Hepatocyte (in vitro differentiated cells): ENCODE results near the gene CGB1. TPM values are rescaled to one million over a fixed set of nuclear protein-coding genes. Genes with fewer than 3 reads are reported as not detected.

Experiments
- DNase-seq: peaks from one replicate; pipeline ENCODE4 v3.0.0-alpha.2; 2016; ENCODE audit warnings: low spot score
- H2AFZ ChIP-seq: fragments of 200-600 bp; sonication (generic); 2 replicates; pipeline ENCODE4 v1.6.0; 2016; ENCODE audit warnings: antibody characterized with exemption, mild to moderate bottlenecking
- H3K27ac ChIP-seq: fragments of 200-600 bp; sonication (generic); 2 replicates; pipeline ENCODE4 v1.5.1; 2016; ENCODE audit warnings: mild to moderate bottlenecking
- H3K27me3 ChIP-seq: fragments of 200-600 bp; sonication (generic); 2 replicates; pipeline ENCODE4 v1.6.1; 2016
- H3K36me3 ChIP-seq: fragments of 200-600 bp; sonication (generic); replicated peaks from 2 replicates; pipeline ENCODE4 v1.5.1; 2016; ENCODE audit warnings: low read depth; ENCODE audit not compliant: insufficient read depth
- H3K4me1 ChIP-seq: fragments of 200-600 bp; sonication (generic); 2 replicates; pipeline ENCODE4 v1.5.1; 2016; ENCODE audit warnings: mild to moderate bottlenecking, moderate library complexity; ENCODE audit not compliant: insufficient read depth
- H3K4me2 ChIP-seq: fragments of 200-600 bp; sonication (generic); 2 replicates; pipeline ENCODE4 v1.6.0; 2016
- H3K4me3 ChIP-seq: fragments of 200-600 bp; sonication (generic); 2 replicates; pipeline ENCODE4 v1.5.1; 2016; ENCODE audit warnings: mild to moderate bottlenecking
- H3K79me2 ChIP-seq: fragments of 200-600 bp; sonication (generic); 2 replicates; pipeline ENCODE4 v1.6.0; 2017; ENCODE audit warnings: mild to moderate bottlenecking
- H3K9me2 ChIP-seq: fragments of 200-600 bp; sonication (generic); replicated peaks from 2 replicates; pipeline ENCODE4 v1.6.0; 2017; ENCODE audit warnings: mild to moderate bottlenecking; ENCODE audit not compliant: insufficient read depth
- H3K9me3 ChIP-seq: fragments of 200-600 bp; sonication (generic); 2 replicates; pipeline ENCODE4 v1.5.1; 2016; ENCODE audit warnings: low read depth, mild to moderate bottlenecking
- H4K20me1 ChIP-seq: fragments of 200-600 bp; sonication (generic); 2 replicates; pipeline ENCODE4 v1.6.0; 2016; ENCODE audit warnings: mild to moderate bottlenecking; ENCODE audit not compliant: insufficient read depth, poor library complexity, severe bottlenecking
- EZH2 ChIP-seq: fragments of 200-600 bp; sonication (generic); IDR thresholded peaks from 2 replicates; pipeline ENCODE4 v1.6.1; 2016; ENCODE audit warnings: antibody characterized with exemption, mild to moderate bottlenecking, borderline replicate concordance
- EZH2phosphoT487 ChIP-seq: fragments of 200-600 bp; sonication (generic); IDR thresholded peaks from one replicate; pipeline ENCODE4 v1.6.1; 2018; ENCODE audit warnings: antibody characterized with exemption, mild to moderate bottlenecking, low read depth, moderate library complexity; ENCODE audit not compliant: unreplicated experiment, severe bottlenecking
- WGBS: methylation state at CpG from one replicate; pipeline ENCODE4 v1.1.6; 2016; ENCODE audit warnings: low lambda C conversion rate; ENCODE audit errors: missing lambda C conversion rate; 5-methylcytosine and 5-hydroxymethylcytosine counted together
- polyA plus RNA-seq: library from polyadenylated mRNA; unstranded; fragments of >200 nt; fragmentation: Nextera tagmentation; extraction: Ambion mirVana; gene quantifications from 2 replicates; pipeline ENCODE4 v1.2.1, GENCODE V29; 2016
- total RNA-seq: library from RNA; depleted of rRNA; stranded (reverse); fragments of >200 nt; gene quantifications from 2 replicates; pipeline ENCODE4 v1.2.3, GENCODE V29; 2014
- TF ChIP-seq, protein P1 (sequence below): fragments of 200-600 bp; sonication (generic); IDR thresholded peaks from 2 replicates; pipeline ENCODE4 v1.5.1; 2016; ENCODE audit warnings: antibody characterized with exemption, mild to moderate bottlenecking; ENCODE audit not compliant: poor library complexity

Gene CGB1
- total and polyA plus RNA-seq, 2 experiments from 2014 or later, result 0.52 TPM; not detected in 1

DNA sequence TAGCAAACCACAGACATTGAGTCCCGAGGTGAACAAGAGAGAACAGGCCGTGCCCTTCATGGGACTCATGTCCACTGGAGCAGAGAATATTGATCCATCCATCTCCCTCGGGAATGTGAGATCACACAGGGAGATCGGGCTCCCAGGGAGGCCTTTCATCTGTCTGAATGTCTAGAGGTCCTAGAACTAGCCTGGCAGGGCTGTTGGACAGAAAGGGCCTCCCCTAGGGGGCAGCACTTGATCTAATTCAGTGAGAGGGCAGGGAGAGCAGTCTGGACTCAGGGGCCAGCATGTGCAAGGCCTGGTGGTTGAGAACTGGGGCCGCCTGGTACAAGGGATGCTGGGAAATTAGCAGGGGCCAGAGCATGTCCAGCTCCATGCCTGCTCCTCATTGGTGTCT, 38.7 kb downstream of the CGB1 start:
- Histone ChIP-seq H3K36me3 (no peaks in the 10 kb centered on the region), H3K27ac (no peak overlapping the region), H4K20me1 (no peaks in the 10 kb centered on the region), H3K79me2 (peaks cover 43% of the 10 kb centered on the region), H3K4me1 (peaks cover 7% of the 10 kb centered on the region), H2AFZ (no peak overlapping the region), H3K4me3 (no peak overlapping the region), H3K4me2 (no peak overlapping the region), H3K9me3 (no peaks in the 10 kb centered on the region), H3K9me2 (no peaks in the 10 kb centered on the region), H3K27me3 (no peaks in the 10 kb centered on the region)
- TF ChIP-seq, protein P1, sequence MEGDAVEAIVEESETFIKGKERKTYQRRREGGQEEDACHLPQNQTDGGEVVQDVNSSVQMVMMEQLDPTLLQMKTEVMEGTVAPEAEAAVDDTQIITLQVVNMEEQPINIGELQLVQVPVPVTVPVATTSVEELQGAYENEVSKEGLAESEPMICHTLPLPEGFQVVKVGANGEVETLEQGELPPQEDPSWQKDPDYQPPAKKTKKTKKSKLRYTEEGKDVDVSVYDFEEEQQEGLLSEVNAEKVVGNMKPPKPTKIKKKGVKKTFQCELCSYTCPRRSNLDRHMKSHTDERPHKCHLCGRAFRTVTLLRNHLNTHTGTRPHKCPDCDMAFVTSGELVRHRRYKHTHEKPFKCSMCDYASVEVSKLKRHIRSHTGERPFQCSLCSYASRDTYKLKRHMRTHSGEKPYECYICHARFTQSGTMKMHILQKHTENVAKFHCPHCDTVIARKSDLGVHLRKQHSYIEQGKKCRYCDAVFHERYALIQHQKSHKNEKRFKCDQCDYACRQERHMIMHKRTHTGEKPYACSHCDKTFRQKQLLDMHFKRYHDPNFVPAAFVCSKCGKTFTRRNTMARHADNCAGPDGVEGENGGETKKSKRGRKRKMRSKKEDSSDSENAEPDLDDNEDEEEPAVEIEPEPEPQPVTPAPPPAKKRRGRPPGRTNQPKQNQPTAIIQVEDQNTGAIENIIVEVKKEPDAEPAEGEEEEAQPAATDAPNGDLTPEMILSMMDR, result peak; percentile 32
- no peak for TF ChIP-seq EZH2
- 70% methylated on average over 5 of the region's 5 CpGs for WGBS
- peak; percentile 74 for DNase-seq

DNA sequence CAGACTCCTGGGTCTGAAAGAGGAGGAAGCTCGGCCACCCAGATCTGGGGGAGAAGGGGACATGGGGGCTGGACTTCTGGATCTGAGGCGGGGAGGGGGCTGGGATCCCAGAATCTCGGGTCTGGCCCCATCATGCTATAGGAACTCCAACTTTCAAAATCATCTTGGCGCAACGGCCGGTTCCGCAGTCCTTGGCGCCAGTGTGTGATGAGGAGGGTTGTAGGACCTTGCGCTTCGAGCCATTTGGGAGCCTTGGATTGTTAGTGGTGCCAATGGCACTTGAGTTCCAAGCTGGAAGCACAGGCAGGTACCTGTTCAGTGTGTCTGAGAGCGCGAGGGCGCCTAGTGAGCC, 42.7 kb downstream of the CGB1 start:
- 6% methylated on average over 11 of the region's 13 CpGs for WGBS

DNA sequence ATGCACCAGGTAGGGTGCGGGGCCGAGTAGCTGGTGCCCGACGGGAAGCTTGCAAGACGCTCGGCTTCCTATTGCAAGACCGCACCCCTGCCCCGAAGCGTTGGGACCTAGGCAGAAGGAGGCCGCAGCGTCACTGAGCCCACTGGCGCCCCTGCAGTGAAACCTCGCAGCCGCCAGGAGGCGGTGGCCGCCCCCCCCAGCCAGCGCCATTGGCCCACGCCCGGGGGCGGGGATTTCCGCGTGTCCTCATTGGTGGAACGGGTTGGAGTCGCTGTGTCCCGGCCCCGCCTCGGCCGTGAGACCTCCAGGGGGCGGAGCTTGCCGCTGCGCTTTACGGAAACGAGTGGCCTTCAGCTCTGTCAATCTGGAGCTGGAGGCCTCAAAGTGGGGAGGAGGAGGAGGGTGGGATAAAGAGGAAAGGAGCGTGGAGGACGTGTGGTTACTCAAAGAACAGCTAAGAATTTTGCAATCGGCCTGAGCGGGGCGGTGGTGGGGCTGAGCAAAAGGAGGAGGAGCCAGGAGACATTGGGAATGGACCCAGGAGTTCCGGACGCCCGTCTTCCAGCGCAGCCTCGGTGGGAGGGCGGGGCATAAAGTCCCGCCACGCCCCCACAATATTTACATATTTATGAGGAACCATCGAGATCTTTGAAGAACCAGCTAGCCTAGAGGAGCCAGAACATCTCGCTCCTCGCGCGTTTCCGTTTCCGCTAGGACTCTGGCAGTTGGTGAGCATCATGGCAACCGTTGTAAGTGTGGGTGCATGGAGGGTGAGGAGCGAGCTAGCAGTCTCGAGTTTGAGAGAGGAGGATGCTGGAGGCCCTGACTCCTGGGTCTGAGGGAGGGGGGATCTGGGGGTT, 43.3 kb downstream of the CGB1 start, which contains the start of the genes GYS1 and RUVBL2:
Gene GYS1, minus strand, starts transcription at position 135 of the 860 bp plus-strand sequence. CDS start 197 bp downstream, outside the sequence.
Gene RUVBL2, plus strand, starts transcription at position 713 of the 860 bp plus-strand sequence. Its CDS starts 25 bp downstream, at position 738.
- Histone ChIP-seq H3K79me2 (peaks cover 72% of the 10 kb centered on the region), H3K27me3 (no peaks in the 10 kb centered on the region), H3K27ac (peak within 1 kb of the TSS; percentile 94), H2AFZ (peak within 1 kb of the TSS; percentile 17), H3K9me3 (no peaks in the 10 kb centered on the region), H3K4me3 (peak within 1 kb of the TSS; percentile 47), H3K9me2 (no peaks in the 10 kb centered on the region), H3K36me3 (no peaks in the 10 kb centered on the region), H3K4me2 (peak within 1 kb of the TSS; percentile 94), H4K20me1 (peaks cover 4% of the 10 kb centered on the region), H3K4me1 (peaks cover 18% of the 10 kb centered on the region)
- TF ChIP-seq, protein P1, result peak; percentile 95
- TF ChIP-seq EZH2 (no peak), EZH2phosphoT487 (no peak)
- 1% methylated on average over 55 of the region's 56 CpGs for WGBS
- peak; percentile 100 for DNase-seq

More for the DNA sequence above, 42.7 kb downstream of the CGB1 start:
- Histone ChIP-seq H3K4me3 (peak overlapping the region; percentile 27), H2AFZ (peak overlapping the region; percentile 17), H4K20me1 (peaks cover 4% of the 10 kb centered on the region), H3K27me3 (no peaks in the 10 kb centered on the region), H3K9me3 (no peaks in the 10 kb centered on the region), H3K79me2 (peaks cover 72% of the 10 kb centered on the region), H3K4me2 (peak overlapping the region; percentile 92), H3K36me3 (no peaks in the 10 kb centered on the region), H3K4me1 (peaks cover 18% of the 10 kb centered on the region), H3K27ac (peak overlapping the region; percentile 72), H3K9me2 (no peaks in the 10 kb centered on the region)
- no peak for DNase-seq
- TF ChIP-seq EZH2phosphoT487, result no peak
- TF ChIP-seq, protein P1, result no peak
- no peak for TF ChIP-seq EZH2
